PC-9 (cell line): ENCODE measurements around the gene LRP2.

Experiments used
- EZH2 ChIP-seq: fragments of 200-600 bp; sonication (generic); IDR thresholded peaks from 2 replicates; pipeline ENCODE4 v1.8.0; 2017; ENCODE audit warnings: antibody characterized with exemption, low read depth
- TF ChIP-seq, protein P1 (sequence below): fragments of 200-600 bp; sonication (generic); conservative IDR thresholded peaks from 2 replicates; pipeline ENCODE4 v1.6.1; 2017; ENCODE audit warnings: mixed run types, antibody characterized with exemption, mild to moderate bottlenecking, moderate library complexity

DNA sequence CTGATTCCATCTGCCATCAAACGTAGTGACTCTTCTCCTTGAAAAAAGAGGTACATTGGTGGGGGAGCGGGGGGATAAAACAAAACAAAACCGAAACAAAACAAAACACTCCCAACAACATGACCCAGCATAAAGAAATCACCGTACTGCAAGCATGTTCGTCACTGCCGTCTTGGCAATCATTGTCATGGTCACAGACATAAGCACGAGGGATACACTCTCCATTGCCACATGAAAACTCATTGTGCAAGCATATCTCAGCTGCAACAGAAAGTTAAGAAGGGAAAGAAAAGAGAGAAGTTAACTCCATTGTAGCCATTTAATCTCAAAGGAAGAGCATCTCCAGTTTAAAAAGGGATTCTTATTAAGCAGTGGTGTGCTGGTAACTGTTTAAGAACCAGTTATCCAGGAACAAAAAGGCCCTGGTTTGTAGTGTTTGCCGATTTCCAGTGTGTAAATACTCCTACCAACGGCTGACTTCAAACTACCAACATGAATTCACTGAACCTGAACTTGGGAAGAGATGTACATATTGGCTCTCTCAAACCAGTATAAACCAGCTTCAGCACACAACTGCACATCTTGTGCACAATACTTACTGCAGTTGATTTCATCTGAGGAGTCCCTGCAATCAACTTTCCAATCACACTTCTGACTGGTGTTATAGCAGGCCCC is 68.2 kb downstream of the LRP2 start:
- TF ChIP-seq, protein P1, sequence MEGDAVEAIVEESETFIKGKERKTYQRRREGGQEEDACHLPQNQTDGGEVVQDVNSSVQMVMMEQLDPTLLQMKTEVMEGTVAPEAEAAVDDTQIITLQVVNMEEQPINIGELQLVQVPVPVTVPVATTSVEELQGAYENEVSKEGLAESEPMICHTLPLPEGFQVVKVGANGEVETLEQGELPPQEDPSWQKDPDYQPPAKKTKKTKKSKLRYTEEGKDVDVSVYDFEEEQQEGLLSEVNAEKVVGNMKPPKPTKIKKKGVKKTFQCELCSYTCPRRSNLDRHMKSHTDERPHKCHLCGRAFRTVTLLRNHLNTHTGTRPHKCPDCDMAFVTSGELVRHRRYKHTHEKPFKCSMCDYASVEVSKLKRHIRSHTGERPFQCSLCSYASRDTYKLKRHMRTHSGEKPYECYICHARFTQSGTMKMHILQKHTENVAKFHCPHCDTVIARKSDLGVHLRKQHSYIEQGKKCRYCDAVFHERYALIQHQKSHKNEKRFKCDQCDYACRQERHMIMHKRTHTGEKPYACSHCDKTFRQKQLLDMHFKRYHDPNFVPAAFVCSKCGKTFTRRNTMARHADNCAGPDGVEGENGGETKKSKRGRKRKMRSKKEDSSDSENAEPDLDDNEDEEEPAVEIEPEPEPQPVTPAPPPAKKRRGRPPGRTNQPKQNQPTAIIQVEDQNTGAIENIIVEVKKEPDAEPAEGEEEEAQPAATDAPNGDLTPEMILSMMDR = no peak
- TF ChIP-seq EZH2 = no peak
